K562 (cell line): ENCODE data around the gene CSRNP2. TPM values are rescaled to one million over a fixed set of nuclear protein-coding genes. Genes with fewer than 3 reads are reported as not detected.

ENCODE experiments used
- ARID2 ChIP-seq: fragments of 450-650 bp; IDR thresholded peaks from 2 replicates; pipeline ENCODE4 v1.6.1; 2017; ENCODE audit warnings: antibody characterized with exemption, mild to moderate bottlenecking
- ARNT ChIP-seq, 2 experiments: fragments of 450-650 bp; IDR thresholded peaks; 2 replicates each; pipeline ENCODE4 v1.6.1; 2016; ENCODE audit warnings: mild to moderate bottlenecking in 1 of 2
- BMI1 ChIP-seq: fragments of 150-350 bp; IDR thresholded peaks from 2 replicates; pipeline ENCODE4 v1.6.1; 2014; ENCODE audit warnings: low read length
- CREB1 ChIP-seq, 2 experiments: sonication (generic) in 1 of 2; formaldehyde crosslinking in 1 of 2; IDR thresholded peaks; 2 replicates each; pipeline versions ENCODE4 v1.6.1 to v1.8.0; 2012 to 2022; ENCODE audit warnings: inconsistent platforms in 1 of 2, mild to moderate bottlenecking in 1 of 2, missing genetic modification reagents in 1 of 2, moderate library complexity in 1 of 2
- EZH2 ChIP-seq: IDR thresholded peaks from 2 replicates; pipeline ENCODE4 v1.6.1; 2012; ENCODE audit warnings: low read depth, mild to moderate bottlenecking, inconsistent platforms, low read length, borderline replicate concordance
- FOXK2 ChIP-seq, 2 experiments: fragments of 450-650 bp; IDR thresholded peaks in 1 of 2; conservative IDR thresholded peaks in 1 of 2; 2 replicates each; pipeline ENCODE4 v1.6.1; 2016; ENCODE audit warnings: low read depth in 2 of 2, mild to moderate bottlenecking in 1 of 2
- FUS ChIP-seq: fragments of 200-400 bp; formaldehyde crosslinking; optimal IDR thresholded peaks from 2 replicates; pipeline ENCODE3; 2017; ENCODE audit warnings: low read depth, low read length
- GATA2 ChIP-seq: sonication (generic); formaldehyde crosslinking; IDR thresholded peaks from 2 replicates; pipeline ENCODE4 v1.4.0; 2020; ENCODE audit warnings: mild to moderate bottlenecking, missing genetic modification reagents
- MEF2D ChIP-seq: conservative IDR thresholded peaks from 2 replicates; pipeline ENCODE4 v1.6.1; 2016; ENCODE audit warnings: low read depth, missing genetic modification characterization, missing compliant biosample characterization
- NFATC3 ChIP-seq: fragments of 450-650 bp; IDR thresholded peaks from 2 replicates; pipeline ENCODE4 v1.6.1; 2017; ENCODE audit warnings: mild to moderate bottlenecking
- POLR2G ChIP-seq: fragments of 200-400 bp; formaldehyde crosslinking; IDR thresholded peaks from 2 replicates; pipeline ENCODE4 v1.6.1; 2017; ENCODE audit warnings: low read depth, mild to moderate bottlenecking, antibody characterized with exemption, low read length, moderate library complexity
- RHOXF2B ChIP-seq: fragments of 250-450 bp; sonication (Bioruptor Pico); conservative IDR thresholded peaks from 2 replicates; pipeline ENCODE4 v1.5.1; 2021
- SP1 ChIP-seq: sonication (generic); formaldehyde crosslinking; IDR thresholded peaks from 2 replicates; pipeline ENCODE4 v1.8.1; 2022; ENCODE audit warnings: mild to moderate bottlenecking, missing genetic modification reagents
- SRSF9 ChIP-seq: fragments of 200-400 bp; formaldehyde crosslinking; IDR thresholded peaks from 2 replicates; pipeline ENCODE4 v1.6.1; 2017; ENCODE audit warnings: low read depth, low read length, borderline replicate concordance
- THRA ChIP-seq: fragments of 450-650 bp; IDR thresholded peaks from 2 replicates; pipeline ENCODE4 v1.6.1; 2017; ENCODE audit warnings: mild to moderate bottlenecking, moderate library complexity
- ZNF644 ChIP-seq: fragments of 200-800 bp; sonication (Bioruptor generic); IDR thresholded peaks from 2 replicates; pipeline ENCODE4 v1.6.1; 2016; ENCODE audit warnings: low read depth, missing genetic modification characterization, missing compliant biosample characterization
- ZNF699 ChIP-seq: fragments of 250-450 bp; sonication (Bioruptor Pico); IDR thresholded peaks from 2 replicates; pipeline ENCODE4 v1.8.0; 2021; ENCODE audit warnings: mild to moderate bottlenecking, moderate library complexity; ENCODE audit not compliant: insufficient replicate concordance
- ZNF780A ChIP-seq: fragments of 250-450 bp; sonication (Bioruptor Pico); IDR thresholded peaks from 2 replicates; pipeline ENCODE4 v1.5.0; 2021; ENCODE audit warnings: mild to moderate bottlenecking
- polyA plus RNA-seq, 8 experiments: library from polyadenylated mRNA; depleted of rRNA in 4 of 8; stranded (reverse) in 5 of 8; unstranded in 3 of 8; fragments of >200 nt; fragmentation: Nextera tagmentation in 2 of 8; fragmentation: Illumina TruSeq in 1 of 8; extraction: Ambion mirVana in 2 of 8; extraction: Trizol in 1 of 8; gene quantifications; 2 replicates each; pipeline versions ENCODE4 v1.2.1 to v1.2.3, GENCODE V29; 2011 to 2014; ENCODE audit warnings: inconsistent platforms in 1 of 8, missing spikeins in 1 of 8
- total RNA-seq, 7 experiments: library from RNA; depleted of rRNA in 6 of 7; stranded (reverse); fragments of >200 nt in 6 of 7; fragmentation: Illumina TruSeq in 2 of 7; extraction: Trizol in 2 of 7; gene quantifications; 2 replicates each; pipeline versions ENCODE4 v1.2.1 to v1.2.3, GENCODE V29; 2011 to 2021; ENCODE audit warnings: low replicate concordance in 1 of 7
- TF ChIP-seq, protein P1 (sequence below): sonication (generic); formaldehyde crosslinking; IDR thresholded peaks from 2 replicates; pipeline ENCODE4 v1.8.0; 2022; ENCODE audit warnings: missing genetic modification reagents, mild to moderate bottlenecking, moderate library complexity, borderline replicate concordance

Gene CSRNP2
- total and polyA plus RNA-seq, 9 of the 15 experiments (the other 6 are each of a cell fraction or from before 2014, with no cell fraction given): 1.6 to 13.9 (median 5.9) TPM

DNA sequence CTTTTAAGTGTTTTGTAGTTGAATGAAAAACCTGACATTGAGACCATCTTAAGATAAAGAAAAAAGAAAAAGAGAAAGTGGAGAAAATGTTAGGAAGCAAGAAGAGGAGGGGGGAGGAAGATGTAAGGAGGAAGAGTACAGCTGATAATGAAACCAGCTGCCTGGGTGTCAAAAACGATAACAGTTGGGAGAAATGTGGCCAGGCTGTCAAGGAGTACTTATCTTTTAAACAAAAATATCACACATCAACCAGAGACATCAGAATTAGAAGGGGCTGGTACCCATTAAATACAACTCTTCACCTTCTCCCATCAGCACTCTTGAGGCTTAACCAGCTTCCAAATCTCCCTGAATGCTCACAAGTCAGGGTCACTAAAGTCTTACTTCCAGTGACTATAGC, 61.7 kb downstream of the CSRNP2 start (continued):
- no peak for TF ChIP-seq THRA
- TF ChIP-seq ZNF780A (CRISPR knock-in tag): no peak
- TF ChIP-seq ARID2: no peak
- 0 out of 2 replicates have a peak, but pooled peaks have one; percentile 1 for TF ChIP-seq RHOXF2B (CRISPR knock-in tag)
- peak; percentile 49; the same call in 1 of the 2 replicates for TF ChIP-seq ZNF644 (tag)
- TF ChIP-seq MEF2D: no peak
- peak; percentile 53 to 67; a peak in 3 of 4 replicates for TF ChIP-seq FOXK2 (conservative IDR thresholded peaks at IDR 0.05 in 1 of 2, IDR thresholded peaks at IDR 0.05 in 1 of 2; ENCODE audit: low read depth in 2 of 2)
- no peak for TF ChIP-seq FUS
- TF ChIP-seq ZNF699 (CRISPR knock-in tag): no peak
- TF ChIP-seq ARNT (IDR thresholded peaks at IDR 0.05): peak; percentile 57 to 65; a peak in 1 of 4 replicates
- TF ChIP-seq CREB1 (IDR thresholded peaks at IDR 0.05): 0 out of 2 replicates have a peak, but pooled peaks have one; percentile 23
- no peak for TF ChIP-seq CREB1 (CRISPR knock-in tag; IDR thresholded peaks at IDR 0.05)
- TF ChIP-seq GATA2: 0 out of 2 replicates have a peak, but pooled peaks have one; percentile 24
- no peak for TF ChIP-seq BMI1
- TF ChIP-seq POLR2G: no peak
- no peak for TF ChIP-seq SRSF9
- TF ChIP-seq NFATC3: no peak
- no peak for TF ChIP-seq EZH2
- TF ChIP-seq SP1: no peak
- TF ChIP-seq, protein P1, sequence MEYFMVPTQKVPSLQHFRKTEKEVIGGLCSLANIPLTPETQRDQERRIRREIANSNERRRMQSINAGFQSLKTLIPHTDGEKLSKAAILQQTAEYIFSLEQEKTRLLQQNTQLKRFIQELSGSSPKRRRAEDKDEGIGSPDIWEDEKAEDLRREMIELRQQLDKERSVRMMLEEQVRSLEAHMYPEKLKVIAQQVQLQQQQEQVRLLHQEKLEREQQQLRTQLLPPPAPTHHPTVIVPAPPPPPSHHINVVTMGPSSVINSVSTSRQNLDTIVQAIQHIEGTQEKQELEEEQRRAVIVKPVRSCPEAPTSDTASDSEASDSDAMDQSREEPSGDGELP (CRISPR knock-in tag): peak; percentile 67; the same call in 1 of the 2 replicates
